ENCODE data around the gene VKORC1. TPM values are rescaled to one million over a fixed set of nuclear protein-coding genes. Genes with fewer than 3 reads are reported as not detected.

VKORC1 gene
- total and polyA plus RNA-seq, 2 of the 8 experiments (the other 6 are each of a cell fraction or from before 2014, with no cell fraction given): 84.1 to 483 TPM

GRCh38 chr16:31063495-31063842 is 31.1 kb downstream of the VKORC1 start:
- no peak overlapping the region for H3K4me2 ChIP-seq (ENCODE audit: insufficient read depth in 1 of 2, low read depth in 2 of 2, low read length in 2 of 2)
- H3K9ac ChIP-seq (replicated peaks in 1 of 4; ENCODE audit: extremely low read depth in 1 of 4, low read depth in 3 of 4, low read length in 3 of 4): no peak overlapping the region
- no peak for FAIRE-seq
- H3K18ac ChIP-seq (ENCODE audit: extremely low read depth, low read length): no peak overlapping the region
- no peak overlapping the region for H2BK120ac ChIP-seq (replicated peaks; ENCODE audit: low read depth, low read length)
- no peak overlapping the region for H3K14ac ChIP-seq (ENCODE audit: insufficient read length)
- H3K27me3 ChIP-seq (replicated peaks in 1 of 4; ENCODE audit: control insufficient read depth in 3 of 4, extremely low read depth in 1 of 4, insufficient read depth in 3 of 4, low read length in 3 of 4): no peaks in the 10 kb centered on the region
- H3K36me3 ChIP-seq (ENCODE audit: control insufficient read depth in 2 of 4, insufficient read depth in 4 of 4, low read length in 3 of 4): peaks cover 6 to 28% (median 14%) of the 10 kb centered on the region in 4 experiments; a peak in 6 of 8 replicates
- ChIA-PET POLR2A (ENCODE audit: partially characterized antibody) (interaction anchor here (0.7 to 2.3 kb wide), 8 partner anchors 11 to 116 kb away, joined by 3 to 10 read pairs (median 4); partner anchors contain the start of genes FUS, ZNF646 and ZNF668), CTCF (ENCODE audit: partially characterized antibody) (interaction anchor here (0.7 to 2.3 kb wide), 2 partner anchors 13 to 78 kb away, joined by 3 to 7 read pairs; no protein-coding TSS in a partner anchor)
- H4K5ac ChIP-seq (ENCODE audit: insufficient read length, low read depth, low read length): no peak overlapping the region
- no peak overlapping the region for H2BK20ac ChIP-seq (ENCODE audit: low read length)
- H3K4me3 ChIP-seq (ENCODE audit: extremely low read depth in 1 of 4, insufficient read depth in 2 of 4, low read depth in 3 of 4, low read length in 4 of 4): no peak overlapping the region
- no peaks in the 10 kb centered on the region for H3K23me2 ChIP-seq (ENCODE audit: low read depth, low read length)
- H4K20me1 ChIP-seq (replicated peaks in 1 of 2; ENCODE audit: control insufficient read depth in 1 of 2, insufficient read depth in 2 of 2, low read length in 2 of 2): peaks cover 0 to 15% of the 10 kb centered on the region in 2 experiments
- H3K9me3 ChIP-seq (ENCODE audit: insufficient read depth in 2 of 2, low read depth in 1 of 2, low read length in 1 of 2): no peaks in the 10 kb centered on the region
- no peak overlapping the region for H2BK15ac ChIP-seq (ENCODE audit: low read length)
- no peak overlapping the region for H3K27ac ChIP-seq (ENCODE audit: low read depth, low read length)
- H2BK12ac ChIP-seq (ENCODE audit: low read depth, low read length): no peak overlapping the region
- H2AFZ ChIP-seq (ENCODE audit: low read length): no peak overlapping the region
- no peaks in the 10 kb centered on the region for H3K4me1 ChIP-seq (replicated peaks in 1 of 4; ENCODE audit: control insufficient read depth in 3 of 4, insufficient read depth in 4 of 4, low read length in 3 of 4)
- H3K23ac ChIP-seq (ENCODE audit: insufficient read length): no peak overlapping the region
- no peak overlapping the region for H3K56ac ChIP-seq (replicated peaks; ENCODE audit: insufficient read length, low read depth, low read length)
- peaks cover 0 to 24% of the 10 kb centered on the region in 2 experiments; a peak in 2 of 4 replicates for H3K79me2 ChIP-seq (ENCODE audit: control insufficient read depth in 1 of 2, insufficient read depth in 2 of 2, low read length in 2 of 2)
- H3K4ac ChIP-seq (replicated peaks; ENCODE audit: insufficient read length, low read depth, low read length): no peak overlapping the region
- no peak overlapping the region for H2BK5ac ChIP-seq (ENCODE audit: low read depth, low read length)
- no peak overlapping the region for H4K91ac ChIP-seq (replicated peaks; ENCODE audit: insufficient read length, low read length)
- peaks cover 5% of the 10 kb centered on the region; the same call in 1 of the 2 replicates for H3K79me1 ChIP-seq (ENCODE audit: low read depth, low read length)
- no peak for DNase-seq (ENCODE audit: low read depth in 1 of 2, low spot score in 2 of 2)
- H2AK5ac ChIP-seq (ENCODE audit: low read depth, low read length): no peak overlapping the region
- H4K8ac ChIP-seq (ENCODE audit: extremely low read depth, insufficient read depth, low read length): 0 out of 2 replicates have a peak overlapping the region, but pooled peaks have one; percentile 5
- 99% methylated on average over 9 of the region's 9 CpGs; no CpG with 5 or more reads in 1 of the 2 experiments for WGBS, 2 experiments (ENCODE audit: extremely low coverage in 1 of 2, insufficient coverage in 1 of 2, insufficient read length in 1 of 2, insufficient replicate concordance in 2 of 2, low coverage in 1 of 2, low lambda C conversion rate in 2 of 2, missing lambda C conversion rate in 1 of 2)
- TF ChIP-seq EP300 (IDR thresholded peaks at IDR 0.05; ENCODE audit: borderline replicate concordance in 1 of 2, low read depth in 2 of 2, low read length in 2 of 2) (no peak), SIN3A (conservative IDR thresholded peaks at IDR 0.05 in 1 of 2, IDR thresholded peaks at IDR 0.05 in 1 of 2; ENCODE audit: low read depth in 1 of 2, low read length in 2 of 2) (no peak), MAX (IDR thresholded peaks at IDR 0.05) (no peak), ASH2L (IDR thresholded peaks at IDR 0.05; ENCODE audit: low read length) (no peak), POLR2AphosphoS5 (IDR thresholded peaks at IDR 0.05; ENCODE audit: low read depth, low read length) (no peak), YY1 (IDR thresholded peaks at IDR 0.05; ENCODE audit: low read depth, low read length) (no peak), E2F6 (IDR thresholded peaks at IDR 0.05) (no peak), HDAC2 (IDR thresholded peaks at IDR 0.05; ENCODE audit: borderline replicate concordance in 1 of 2, low read depth in 2 of 2, low read length in 2 of 2) (no peak), KDM4A (IDR thresholded peaks at IDR 0.05; ENCODE audit: low read depth, low read length, severe bottlenecking) (no peak)
- TF ChIP-seq, protein P1, sequence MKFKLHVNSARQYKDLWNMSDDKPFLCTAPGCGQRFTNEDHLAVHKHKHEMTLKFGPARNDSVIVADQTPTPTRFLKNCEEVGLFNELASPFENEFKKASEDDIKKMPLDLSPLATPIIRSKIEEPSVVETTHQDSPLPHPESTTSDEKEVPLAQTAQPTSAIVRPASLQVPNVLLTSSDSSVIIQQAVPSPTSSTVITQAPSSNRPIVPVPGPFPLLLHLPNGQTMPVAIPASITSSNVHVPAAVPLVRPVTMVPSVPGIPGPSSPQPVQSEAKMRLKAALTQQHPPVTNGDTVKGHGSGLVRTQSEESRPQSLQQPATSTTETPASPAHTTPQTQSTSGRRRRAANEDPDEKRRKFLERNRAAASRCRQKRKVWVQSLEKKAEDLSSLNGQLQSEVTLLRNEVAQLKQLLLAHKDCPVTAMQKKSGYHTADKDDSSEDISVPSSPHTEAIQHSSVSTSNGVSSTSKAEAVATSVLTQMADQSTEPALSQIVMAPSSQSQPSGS (IDR thresholded peaks at IDR 0.05; ENCODE audit: low read length): no peak
